Measurements from ENCODE around the gene UBE2L6.

- TF ChIP-seq, protein P1, sequence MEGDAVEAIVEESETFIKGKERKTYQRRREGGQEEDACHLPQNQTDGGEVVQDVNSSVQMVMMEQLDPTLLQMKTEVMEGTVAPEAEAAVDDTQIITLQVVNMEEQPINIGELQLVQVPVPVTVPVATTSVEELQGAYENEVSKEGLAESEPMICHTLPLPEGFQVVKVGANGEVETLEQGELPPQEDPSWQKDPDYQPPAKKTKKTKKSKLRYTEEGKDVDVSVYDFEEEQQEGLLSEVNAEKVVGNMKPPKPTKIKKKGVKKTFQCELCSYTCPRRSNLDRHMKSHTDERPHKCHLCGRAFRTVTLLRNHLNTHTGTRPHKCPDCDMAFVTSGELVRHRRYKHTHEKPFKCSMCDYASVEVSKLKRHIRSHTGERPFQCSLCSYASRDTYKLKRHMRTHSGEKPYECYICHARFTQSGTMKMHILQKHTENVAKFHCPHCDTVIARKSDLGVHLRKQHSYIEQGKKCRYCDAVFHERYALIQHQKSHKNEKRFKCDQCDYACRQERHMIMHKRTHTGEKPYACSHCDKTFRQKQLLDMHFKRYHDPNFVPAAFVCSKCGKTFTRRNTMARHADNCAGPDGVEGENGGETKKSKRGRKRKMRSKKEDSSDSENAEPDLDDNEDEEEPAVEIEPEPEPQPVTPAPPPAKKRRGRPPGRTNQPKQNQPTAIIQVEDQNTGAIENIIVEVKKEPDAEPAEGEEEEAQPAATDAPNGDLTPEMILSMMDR (IDR thresholded peaks at IDR 0.05), result no peak
- TF ChIP-seq POLR2A (IDR thresholded peaks at IDR 0.05), result peak in 1 of 2 donors; percentile 25
Observed at GRCh38 chr11:57530596-57531507, 36.6 kb downstream of the UBE2L6 start, which contains the start of gene TIMM10.
